Measurements from ENCODE around the gene SLCO2A1.
A peak's percentile ranks its signal among the peaks of the same experiment; 100 is the strongest.

Gene SLCO2A1

DNA sequence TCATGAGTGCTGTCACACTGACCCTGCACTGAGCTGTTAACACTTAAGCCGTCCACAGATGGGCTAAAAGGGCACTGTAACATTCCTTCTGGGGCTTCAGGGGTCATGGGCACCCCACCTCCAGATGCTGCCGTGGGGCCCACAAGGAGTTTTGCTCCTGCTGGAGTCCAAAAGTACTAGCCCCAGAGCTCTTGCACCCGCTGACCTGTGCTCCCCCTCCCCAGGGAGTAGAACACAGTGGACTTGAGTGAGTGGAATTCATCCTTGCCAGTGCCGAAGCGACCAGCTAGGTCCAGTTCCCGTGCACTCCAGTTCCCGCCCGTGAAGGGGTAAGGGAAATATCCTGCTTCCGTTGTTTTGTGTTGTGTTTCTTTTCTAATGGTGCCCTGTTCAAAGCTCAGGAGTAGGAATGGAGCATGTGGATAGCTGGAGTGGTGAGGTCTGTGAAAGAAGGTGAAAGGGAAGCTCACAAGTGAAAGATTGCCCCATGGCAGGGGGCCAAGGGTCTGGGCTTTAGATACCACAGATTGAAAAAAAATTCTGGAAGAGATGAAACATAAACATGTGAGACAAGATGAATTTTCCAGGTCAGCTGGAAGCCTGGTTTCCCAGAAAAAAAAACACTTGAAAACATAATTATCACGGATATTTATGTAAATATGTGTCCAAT is 36.6 kb downstream of the SLCO2A1 start:
- TF ChIP-seq, protein P1, sequence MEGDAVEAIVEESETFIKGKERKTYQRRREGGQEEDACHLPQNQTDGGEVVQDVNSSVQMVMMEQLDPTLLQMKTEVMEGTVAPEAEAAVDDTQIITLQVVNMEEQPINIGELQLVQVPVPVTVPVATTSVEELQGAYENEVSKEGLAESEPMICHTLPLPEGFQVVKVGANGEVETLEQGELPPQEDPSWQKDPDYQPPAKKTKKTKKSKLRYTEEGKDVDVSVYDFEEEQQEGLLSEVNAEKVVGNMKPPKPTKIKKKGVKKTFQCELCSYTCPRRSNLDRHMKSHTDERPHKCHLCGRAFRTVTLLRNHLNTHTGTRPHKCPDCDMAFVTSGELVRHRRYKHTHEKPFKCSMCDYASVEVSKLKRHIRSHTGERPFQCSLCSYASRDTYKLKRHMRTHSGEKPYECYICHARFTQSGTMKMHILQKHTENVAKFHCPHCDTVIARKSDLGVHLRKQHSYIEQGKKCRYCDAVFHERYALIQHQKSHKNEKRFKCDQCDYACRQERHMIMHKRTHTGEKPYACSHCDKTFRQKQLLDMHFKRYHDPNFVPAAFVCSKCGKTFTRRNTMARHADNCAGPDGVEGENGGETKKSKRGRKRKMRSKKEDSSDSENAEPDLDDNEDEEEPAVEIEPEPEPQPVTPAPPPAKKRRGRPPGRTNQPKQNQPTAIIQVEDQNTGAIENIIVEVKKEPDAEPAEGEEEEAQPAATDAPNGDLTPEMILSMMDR (conservative IDR thresholded peaks at IDR 0.05; ENCODE audit: low read depth) = no peak
- no peak overlapping the region for H3K27ac ChIP-seq
- no peak for DNase-seq (ENCODE audit: low spot score)
- ChIA-PET CTCF (no interaction called here), POLR2A (ENCODE audit: low non-redundant PET) (no interaction called here)

DNA sequence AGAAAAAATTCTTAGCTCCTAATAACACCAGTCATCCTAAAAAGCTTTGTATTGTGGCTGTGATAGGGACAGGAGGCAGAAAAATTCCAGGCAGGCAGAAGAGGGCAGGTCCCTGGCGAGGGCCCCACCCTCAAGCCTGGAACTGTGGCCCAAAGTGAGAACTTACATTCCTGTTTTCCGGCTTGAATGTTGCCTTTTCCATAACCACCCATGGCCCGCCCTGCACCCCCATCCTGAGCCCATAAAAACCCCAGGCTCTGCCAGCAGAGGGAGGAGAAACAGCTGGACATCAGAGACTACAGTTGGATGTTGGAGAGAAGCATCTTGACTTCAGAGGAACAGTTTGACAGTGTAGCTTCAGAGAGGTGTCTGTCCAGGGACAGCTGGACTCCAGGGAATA is 37.3 kb downstream of the SLCO2A1 start:
- no peak for DNase-seq (ENCODE audit: low spot score)
- H3K27ac ChIP-seq = no peak overlapping the region
- ChIA-PET POLR2A (ENCODE audit: low non-redundant PET) (no interaction called here), CTCF (interaction anchor here (0.5 to 0.7 kb wide), 2 partner anchors 69 to 172 kb away, joined by 4 to 5 read pairs; no protein-coding TSS in a partner anchor)
- TF ChIP-seq, protein P1 (conservative IDR thresholded peaks at IDR 0.05; ENCODE audit: low read depth) = no peak

GRCh38 chr3:133991637-133992036 is 38.1 kb downstream of the SLCO2A1 start:
- no peak for DNase-seq (ENCODE audit: low spot score)
- ChIA-PET POLR2A (ENCODE audit: low non-redundant PET) (no interaction called here), CTCF (interaction anchor here (0.5 to 0.7 kb wide), 2 partner anchors 69 to 172 kb away, joined by 4 to 5 read pairs; no protein-coding TSS in a partner anchor)
- TF ChIP-seq, protein P1 (conservative IDR thresholded peaks at IDR 0.05; ENCODE audit: low read depth) = no peak
- no peak overlapping the region for H3K27ac ChIP-seq

DNA sequence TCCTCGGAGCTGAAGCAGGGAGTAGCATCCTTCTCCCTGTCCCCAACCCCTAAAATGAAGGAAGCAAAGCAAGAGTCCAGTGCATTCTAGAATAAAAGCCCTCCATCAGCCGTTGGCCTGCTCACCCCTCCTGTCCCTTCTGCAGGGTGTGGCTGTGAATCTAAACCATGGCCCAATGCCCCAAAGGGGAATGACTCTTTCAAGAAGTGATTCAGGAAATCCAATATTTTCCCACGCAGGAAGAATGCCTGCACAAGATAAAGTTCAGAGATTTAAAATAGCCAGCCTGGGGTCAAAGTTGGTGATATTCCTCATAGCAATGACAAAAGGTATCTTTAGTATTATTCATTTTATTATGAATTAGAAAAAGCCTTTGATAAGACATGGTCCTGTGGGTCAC is 38.5 kb downstream of the SLCO2A1 start:
- TF ChIP-seq, protein P1 (conservative IDR thresholded peaks at IDR 0.05; ENCODE audit: low read depth) = no peak

DNA sequence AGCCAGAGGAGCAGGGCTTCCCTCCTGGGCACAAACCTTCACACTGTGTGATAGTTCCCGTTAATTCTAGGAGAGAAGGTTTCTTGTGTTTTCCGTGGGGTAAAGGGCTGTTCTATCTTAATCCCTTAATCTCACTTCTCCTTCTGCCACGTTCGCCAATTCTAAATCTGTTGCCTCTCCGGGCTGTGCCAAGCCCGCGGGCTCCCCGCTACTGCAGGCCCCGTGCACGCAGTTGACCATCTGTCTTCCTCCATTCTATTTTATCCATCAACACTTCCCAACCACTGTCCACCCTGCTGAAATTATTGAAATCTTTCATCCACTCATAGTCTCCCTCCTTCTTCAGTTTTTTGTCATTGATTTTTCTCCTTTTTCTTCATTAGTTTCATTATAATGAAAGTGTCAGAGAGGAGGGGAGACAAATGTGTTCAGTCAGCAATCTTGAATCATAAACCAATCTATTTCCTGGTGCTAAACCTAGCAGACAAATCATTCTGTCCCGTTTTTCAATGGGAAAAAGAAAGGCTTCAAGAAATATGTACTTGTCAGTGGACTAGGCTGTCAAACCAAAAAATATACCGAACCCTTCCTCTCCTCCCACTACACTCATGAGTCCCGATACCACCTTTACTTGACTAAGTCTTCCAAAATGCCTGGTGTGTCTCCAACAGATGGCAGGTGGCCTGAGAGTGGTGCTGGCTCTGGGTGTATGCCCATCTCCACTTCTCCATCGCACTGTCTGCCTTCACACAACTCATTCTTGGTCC is 39.6 kb downstream of the SLCO2A1 start:
- H3K27ac ChIP-seq = no peak overlapping the region
- POLR2A ChIA-PET (ENCODE audit: low non-redundant PET) = no interaction called here
- TF ChIP-seq, protein P1 (conservative IDR thresholded peaks at IDR 0.05; ENCODE audit: low read depth) = no peak
- DNase-seq (ENCODE audit: low spot score) = no peak
- CTCF ChIA-PET = no interaction called here

More for the DNA sequence above, 38.5 kb downstream of the SLCO2A1 start:
- ChIA-PET CTCF (no interaction called here), POLR2A (ENCODE audit: low non-redundant PET) (no interaction called here)
- DNase-seq (ENCODE audit: low spot score) = peak; percentile 26
- no peak overlapping the region for H3K27ac ChIP-seq

- TF ChIP-seq, protein P1 (conservative IDR thresholded peaks at IDR 0.05; ENCODE audit: low read depth) = no peak
- no peak overlapping the region for H3K27ac ChIP-seq
- DNase-seq (ENCODE audit: low spot score) = peak; percentile 18
- ChIA-PET POLR2A (ENCODE audit: low non-redundant PET) (no interaction called here), CTCF (no interaction called here)
Observed at GRCh38 chr3:133988631-133989161, 41.0 kb downstream of the SLCO2A1 start.

All from RWPE1 (cell line).